NCI-H510A treated with DMSO at 0.1 percent for 48 hours (cell line): Measurements from ENCODE around the gene CDC14B.
"Not testable (repeated sequence)": the region's sequence is repeated elsewhere in the genome, so short reads cannot be mapped to it uniquely, and the experiment has no call there.

Experiments
- DNase-seq: peaks from one replicate; lab custom pipeline; 2025; lab: John Stamatoyannopoulos, UW

Gene CDC14B

DNA sequence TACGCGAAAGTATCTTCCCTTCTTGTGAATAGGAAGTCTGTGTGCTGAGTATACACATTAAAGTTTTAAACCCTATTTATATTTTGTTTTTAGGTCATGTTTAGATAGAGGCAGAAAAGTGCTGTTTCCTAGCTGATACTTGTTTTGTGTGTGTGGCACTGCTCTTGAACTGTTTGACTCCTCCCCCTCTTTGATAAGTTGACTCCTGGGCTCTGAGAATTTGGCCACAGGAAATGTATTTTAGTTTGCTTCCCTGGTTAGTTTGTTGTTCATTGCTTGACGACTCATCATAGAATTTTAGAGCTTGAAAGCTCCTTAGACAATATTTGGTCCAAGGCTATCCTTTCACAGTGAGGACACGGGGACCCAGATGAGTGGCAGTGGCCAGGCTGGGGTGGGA, 2.0 kb upstream of the CDC14B start:
- peak; percentile 8 for DNase-seq

- DNase-seq = no peak
Measured at GRCh38 chr9:96620832-96621269, 1.2 kb upstream of the CDC14B start.

DNA sequence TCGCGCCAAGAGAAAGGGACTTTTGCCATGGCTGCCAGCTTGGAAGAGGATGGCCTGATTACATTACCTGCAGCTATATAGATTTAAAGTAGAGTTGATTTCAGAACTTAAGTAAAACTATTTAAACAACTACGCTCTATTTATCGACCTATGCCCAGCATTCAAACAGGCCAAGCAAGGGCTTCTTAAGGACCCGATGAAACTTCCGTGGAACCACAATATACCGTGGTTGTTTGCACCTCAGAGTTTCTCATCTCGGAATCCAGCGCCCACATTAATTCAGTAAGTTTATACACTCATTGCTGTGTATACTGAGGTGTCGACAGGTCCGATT, 505 bp upstream of the CDC14B start:
- DNase-seq = no peak

- DNase-seq = no peak
Measured at GRCh38 chr9:96619124-96619465, 548 bp downstream of the CDC14B start.

DNA sequence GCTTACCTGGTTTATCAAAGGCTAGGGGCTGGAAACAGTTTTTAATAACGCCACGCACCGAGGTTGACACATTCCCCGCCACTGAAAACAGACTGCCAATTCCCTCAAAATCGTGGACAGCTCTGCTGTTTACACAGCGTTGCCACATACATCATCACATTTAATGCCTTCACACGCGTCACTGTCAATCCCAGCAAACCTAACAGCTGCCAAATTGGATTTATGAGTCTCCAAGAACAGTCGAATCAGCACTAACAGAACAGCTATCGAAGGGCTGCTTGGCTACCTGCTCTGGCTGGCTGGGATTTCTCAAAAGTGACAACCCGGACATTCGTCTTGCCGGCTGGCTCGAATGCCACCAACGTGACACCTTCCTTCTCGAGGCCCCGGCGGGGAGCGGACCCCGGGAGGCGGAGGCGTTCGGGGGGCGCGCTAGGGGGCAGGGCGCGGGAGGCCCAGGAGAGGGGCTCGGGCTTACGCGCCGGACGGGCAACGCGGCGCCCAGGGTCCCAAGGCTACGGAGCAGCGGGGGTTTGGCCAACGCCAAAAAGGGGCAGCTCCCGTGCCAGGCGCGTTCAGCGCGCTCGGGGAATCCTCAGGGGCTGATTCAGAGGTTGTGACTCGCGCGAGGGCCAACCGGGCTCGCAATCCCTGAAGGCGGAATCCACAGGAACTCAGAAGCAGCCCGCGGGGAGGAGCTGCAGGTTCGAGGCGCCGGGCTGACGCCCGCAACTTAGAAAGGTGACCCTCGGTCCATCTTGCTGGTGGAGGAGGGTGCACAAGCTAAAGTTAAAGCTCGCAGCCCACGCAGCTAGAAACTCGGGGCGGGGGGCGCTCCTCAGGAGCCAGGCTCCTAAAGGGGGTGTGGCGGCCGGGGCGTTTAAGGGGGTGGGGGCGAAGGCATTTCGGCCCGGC, 1.2 kb downstream of the CDC14B start:
- peak; percentile 13 for DNase-seq

DNA sequence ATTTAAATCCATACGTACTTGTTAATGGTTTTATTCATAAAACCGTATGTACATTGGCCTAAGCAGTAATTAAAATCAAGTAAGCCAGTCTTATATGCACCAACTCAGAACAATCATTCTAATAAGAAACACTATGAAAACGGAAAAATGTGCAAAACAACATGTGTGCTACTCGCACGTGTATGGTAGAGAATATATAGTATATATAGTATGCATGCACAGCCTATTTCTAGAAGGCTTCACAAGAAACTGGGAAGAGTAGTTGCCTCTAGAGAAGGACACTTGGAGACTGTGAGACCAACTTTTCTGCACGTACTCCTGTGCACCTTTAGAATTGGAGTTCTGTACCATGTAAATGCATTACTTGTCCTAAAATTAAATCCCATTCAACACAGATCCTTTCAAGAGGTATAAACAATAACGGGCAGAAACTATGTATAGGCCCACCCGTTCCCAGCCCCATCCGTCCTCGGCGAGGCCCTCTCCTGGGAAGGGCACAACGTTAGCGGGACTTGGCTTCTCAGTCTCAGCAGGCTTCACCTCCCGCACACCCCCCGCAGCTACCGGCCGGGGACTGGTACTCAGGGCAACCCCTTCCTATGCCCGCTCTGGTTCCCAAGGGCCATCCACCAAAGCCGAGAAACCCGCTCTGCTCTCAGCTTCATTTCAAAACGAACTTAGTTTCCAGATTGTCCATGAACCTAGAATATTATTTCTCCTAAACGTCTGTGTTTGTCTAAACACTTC, 2.0 kb downstream of the CDC14B start:
- no peak for DNase-seq

DNA sequence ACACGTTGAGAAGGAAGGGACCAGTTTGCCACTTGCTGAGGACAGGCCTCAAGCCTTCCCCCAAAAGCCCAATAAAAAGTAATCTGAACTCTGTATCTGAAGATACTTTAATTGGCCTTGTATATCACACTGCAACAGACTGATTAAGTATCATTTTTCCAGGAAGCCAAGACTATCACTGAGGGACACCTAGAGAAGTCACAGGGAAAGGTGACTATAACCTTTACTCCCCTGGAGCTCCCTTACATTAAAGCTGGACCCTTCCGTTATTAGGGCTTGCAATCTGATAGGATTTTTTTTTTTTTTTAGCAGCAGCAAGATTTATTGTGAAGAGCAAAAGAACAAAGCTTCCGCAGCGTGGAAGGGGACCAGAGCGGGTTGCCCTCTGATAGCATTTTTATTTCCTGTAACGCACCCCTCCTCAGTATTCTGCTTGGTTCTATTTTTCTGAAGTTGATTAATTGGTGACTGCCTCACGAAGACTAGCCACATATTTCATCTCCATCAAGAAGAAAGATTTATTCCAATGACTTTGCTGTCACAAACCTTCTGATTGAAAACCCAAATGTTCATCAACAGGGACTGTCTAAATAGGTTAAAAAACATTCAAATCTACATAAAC, 2.7 kb downstream of the CDC14B start:
- no peak for DNase-seq

DNA sequence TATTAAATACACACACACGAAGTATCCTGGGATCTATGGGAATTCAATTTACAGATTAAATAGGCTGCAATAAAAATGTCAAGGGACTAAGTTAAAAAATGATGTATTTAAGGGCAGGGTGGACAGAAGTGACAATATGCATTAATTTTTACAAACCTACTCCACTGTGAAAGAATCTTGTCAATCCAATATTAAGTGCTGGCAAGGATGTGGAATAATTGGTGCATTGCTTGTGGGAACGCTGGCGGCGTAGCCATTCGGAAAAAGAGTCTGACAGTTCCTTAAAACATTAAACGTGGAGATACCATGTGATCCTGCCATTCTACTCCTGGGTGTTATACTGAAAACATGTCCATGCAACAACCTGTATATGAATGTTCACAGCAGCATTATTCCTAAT, 4.2 kb downstream of the CDC14B start:
- DNase-seq = no peak

GRCh38 chr9:96614664-96615063, 5.0 kb downstream of the CDC14B start:
- not testable (repeated sequence) for DNase-seq

DNA sequence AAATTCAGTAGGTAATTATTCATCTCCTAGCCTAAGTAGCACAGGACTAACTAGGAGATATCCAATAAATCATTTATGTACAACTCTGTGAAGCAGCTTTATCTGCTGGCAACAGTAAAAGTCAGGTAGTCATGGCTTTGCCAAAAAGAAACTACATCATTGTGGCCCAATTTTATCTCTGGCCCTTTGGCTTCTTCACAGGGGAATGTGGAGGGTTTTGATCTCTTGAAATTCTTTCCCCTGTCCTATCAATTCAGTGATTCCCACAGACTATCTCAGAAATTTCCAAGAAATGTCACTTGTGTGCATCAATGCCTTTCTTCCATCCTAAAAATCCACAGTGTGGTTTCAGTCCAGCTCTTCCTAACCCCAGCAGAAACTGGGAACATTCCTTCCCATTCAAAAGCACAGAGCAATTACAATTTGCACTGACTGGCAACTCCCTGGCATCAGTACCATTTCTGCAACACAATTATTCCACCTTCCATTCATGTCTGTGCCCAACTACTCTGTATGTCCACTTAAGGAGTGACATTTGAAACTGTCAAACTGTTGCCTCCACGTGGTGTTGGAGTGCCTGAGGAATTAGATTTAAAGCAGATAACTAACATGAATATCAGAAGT, 6.6 kb downstream of the CDC14B start:
- DNase-seq = no peak

- no peak for DNase-seq
Measured at GRCh38 chr9:96612105-96612965, 7.3 kb downstream of the CDC14B start.

- no peak for DNase-seq
Measured at GRCh38 chr9:96611302-96611701, 8.3 kb downstream of the CDC14B start.

- no peak for DNase-seq
Measured at GRCh38 chr9:96609732-96610131, 9.9 kb downstream of the CDC14B start.

GRCh38 chr9:96607971-96608370, 11.7 kb downstream of the CDC14B start:
- DNase-seq = no peak

DNA sequence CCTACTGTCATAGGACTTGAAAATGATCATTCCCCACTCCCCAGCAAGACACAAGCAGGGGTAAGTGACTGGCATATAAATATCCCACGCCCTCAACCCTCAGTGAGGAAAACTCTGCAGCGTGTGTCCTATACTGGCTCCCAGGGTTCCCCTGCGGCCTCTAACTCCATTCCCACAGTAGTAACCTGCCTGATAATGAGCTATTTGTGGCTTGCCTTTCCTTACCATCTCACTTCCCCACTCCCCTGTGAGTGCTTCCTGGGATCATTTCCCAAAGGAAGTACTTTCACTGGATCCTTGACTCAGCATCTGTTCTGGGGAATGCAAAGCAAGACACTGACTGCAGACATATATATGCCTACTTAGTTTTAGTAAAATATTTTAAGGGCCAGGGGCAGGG, 14.3 kb downstream of the CDC14B start:
- DNase-seq = no peak

DNA sequence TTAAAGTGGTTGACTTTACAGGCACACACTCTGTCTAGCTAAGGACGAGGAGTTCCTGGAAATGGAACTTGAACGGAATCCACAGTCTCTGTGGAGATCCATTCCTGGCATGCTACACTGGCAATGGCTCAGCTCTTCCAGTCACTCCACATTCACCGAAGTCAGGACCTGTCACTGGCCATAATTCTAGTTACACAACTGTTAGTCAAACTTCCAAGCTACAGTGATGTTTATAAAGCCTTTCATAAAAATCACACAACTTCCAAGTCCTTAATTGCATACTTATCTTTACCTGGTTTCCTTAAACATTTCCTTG, 15.7 kb downstream of the CDC14B start:
- no peak for DNase-seq

DNA sequence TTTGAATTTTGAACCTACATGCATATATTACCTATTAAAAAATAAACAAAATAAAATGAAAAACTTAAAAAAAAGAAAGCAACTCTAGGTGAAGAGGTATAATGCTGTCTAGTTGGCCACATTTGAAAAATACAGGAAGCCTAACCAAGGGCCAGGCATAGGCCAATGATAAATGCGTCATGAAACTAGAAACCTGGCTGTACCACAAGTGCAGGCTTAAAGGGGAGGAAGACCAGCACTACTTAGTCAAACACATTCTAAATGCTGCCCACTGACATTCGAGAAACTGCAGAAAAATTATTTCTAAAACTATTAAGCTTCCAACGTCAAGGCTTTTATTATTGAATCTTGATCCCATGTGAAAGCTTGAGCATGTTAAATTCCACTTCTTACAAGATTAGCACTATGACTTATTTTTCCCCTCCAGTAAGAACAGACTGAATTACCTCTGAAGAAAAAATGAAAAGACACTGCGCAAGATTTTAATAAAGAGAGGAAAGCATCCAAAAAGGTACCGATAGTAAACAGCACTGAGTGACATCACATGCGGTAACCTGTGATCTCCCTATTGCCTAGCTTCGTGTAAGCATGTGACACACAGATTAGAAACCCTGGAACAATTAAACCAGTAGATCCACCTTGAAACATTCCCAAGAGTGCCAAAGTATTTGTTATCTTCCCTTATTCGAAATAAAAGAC, 16.2 kb downstream of the CDC14B start:
- no peak for DNase-seq

DNA sequence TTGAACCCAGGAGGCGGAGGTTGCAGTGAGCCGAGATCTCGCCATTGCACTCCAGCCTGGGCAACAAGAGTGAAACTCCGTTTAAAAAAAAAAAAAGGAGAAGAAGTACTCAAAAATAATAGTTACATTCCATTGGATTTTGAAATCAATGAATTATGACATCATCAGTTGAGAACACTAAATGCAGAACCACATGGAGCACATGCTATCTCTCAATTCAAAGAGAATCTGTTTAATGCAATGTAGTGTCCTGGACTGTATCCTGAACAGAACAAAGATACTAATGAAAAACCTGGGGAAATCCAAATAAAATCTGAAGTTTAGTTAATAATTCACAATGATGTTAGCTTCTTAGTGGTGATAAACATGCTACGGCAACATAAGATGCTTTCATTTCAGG, 20.3 kb downstream of the CDC14B start:
- DNase-seq = no peak

- no peak for DNase-seq
Measured at GRCh38 chr9:96596601-96597111, 23.0 kb downstream of the CDC14B start.

DNA sequence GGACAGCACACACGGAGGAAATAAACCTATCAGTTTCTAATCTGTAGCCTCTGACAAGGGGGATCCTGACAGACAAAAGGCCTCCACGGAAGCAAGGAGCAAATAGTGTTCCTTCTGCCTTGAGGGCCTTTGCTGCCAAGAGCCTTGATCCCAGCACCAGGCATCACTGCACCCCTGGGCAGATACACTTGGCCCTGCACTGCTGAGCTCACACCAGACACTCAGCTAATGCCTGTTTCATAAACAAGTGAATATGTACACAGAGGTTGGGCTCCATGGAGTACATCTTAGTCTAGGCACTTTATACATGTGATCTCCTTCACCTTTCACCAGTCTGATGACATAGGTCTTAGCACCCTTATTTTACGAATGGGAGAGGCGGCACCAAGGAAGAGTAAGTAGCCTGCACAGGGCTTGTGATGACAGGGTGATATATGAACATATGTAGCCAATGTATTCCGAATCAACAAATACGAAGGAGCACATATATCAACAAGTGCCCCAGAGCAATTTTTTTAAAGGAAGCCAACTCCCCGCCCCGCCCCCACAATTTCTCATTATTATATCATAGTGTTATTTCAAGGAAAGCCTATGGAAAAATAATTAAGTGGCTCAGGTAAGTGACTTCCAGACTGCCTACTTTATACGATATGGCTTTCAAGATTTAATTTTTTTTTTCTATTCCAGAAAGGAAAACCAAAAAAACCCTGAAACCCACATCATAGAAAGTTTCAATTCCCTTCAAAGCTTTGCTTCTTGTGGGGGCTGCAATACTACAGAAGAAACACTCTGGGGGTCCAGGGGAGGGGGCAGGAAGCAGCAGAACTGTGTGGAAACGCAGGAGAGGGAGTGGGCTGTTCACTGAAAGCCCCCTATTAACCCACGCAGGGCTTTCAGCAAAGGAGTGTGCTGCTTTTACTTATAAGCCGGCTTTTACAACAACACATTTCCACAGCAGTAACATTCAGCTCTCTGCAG, 32.0 kb downstream of the CDC14B start:
- no peak for DNase-seq
